DOHH2 (cell line): ENCODE results near the gene WDFY4.

Source experiments
- EZH2phosphoT487 ChIP-seq: fragments of 200-600 bp; sonication (generic); IDR thresholded peaks from 2 replicates; pipeline ENCODE4 v1.6.1; 2017; ENCODE audit warnings: borderline replicate concordance, mild to moderate bottlenecking, antibody characterized with exemption, low read length, moderate library complexity, mixed read lengths
- TF ChIP-seq, protein P1 (sequence below): fragments of 200-600 bp; sonication (generic); IDR thresholded peaks from one replicate; pipeline ENCODE4 v1.5.1; 2014; ENCODE audit warnings: antibody characterized with exemption, mild to moderate bottlenecking, low read depth, low read length; ENCODE audit not compliant: poor library complexity, severe bottlenecking

DNA sequence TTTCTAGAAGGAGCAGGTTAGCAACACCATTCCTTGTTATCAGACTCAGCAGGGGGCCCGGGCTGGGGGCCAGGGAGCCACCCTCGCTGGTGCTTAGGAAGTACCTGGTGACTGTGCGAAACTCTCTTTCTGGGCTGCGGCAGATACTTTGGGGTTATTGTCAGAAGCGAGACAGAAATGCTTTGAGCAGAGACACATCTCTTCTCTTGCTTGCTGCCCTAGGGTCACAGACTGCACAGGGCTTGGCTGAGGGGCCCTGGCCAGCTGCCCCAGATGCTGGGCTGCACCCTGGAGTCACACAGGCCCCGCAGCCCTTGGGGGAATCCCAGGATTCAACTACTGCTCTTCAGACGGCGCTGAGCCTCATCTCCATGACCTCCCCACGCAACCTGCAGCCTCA, 91.9 kb downstream of the WDFY4 start:
- TF ChIP-seq, protein P1, sequence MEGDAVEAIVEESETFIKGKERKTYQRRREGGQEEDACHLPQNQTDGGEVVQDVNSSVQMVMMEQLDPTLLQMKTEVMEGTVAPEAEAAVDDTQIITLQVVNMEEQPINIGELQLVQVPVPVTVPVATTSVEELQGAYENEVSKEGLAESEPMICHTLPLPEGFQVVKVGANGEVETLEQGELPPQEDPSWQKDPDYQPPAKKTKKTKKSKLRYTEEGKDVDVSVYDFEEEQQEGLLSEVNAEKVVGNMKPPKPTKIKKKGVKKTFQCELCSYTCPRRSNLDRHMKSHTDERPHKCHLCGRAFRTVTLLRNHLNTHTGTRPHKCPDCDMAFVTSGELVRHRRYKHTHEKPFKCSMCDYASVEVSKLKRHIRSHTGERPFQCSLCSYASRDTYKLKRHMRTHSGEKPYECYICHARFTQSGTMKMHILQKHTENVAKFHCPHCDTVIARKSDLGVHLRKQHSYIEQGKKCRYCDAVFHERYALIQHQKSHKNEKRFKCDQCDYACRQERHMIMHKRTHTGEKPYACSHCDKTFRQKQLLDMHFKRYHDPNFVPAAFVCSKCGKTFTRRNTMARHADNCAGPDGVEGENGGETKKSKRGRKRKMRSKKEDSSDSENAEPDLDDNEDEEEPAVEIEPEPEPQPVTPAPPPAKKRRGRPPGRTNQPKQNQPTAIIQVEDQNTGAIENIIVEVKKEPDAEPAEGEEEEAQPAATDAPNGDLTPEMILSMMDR, result no peak
- no peak for TF ChIP-seq EZH2phosphoT487
